ENCODE data around the gene TNFAIP2.

GRCh38 chr14:103133210-103134140, 10.2 kb downstream of the TNFAIP2 start:
- TF ChIP-seq, protein P1, sequence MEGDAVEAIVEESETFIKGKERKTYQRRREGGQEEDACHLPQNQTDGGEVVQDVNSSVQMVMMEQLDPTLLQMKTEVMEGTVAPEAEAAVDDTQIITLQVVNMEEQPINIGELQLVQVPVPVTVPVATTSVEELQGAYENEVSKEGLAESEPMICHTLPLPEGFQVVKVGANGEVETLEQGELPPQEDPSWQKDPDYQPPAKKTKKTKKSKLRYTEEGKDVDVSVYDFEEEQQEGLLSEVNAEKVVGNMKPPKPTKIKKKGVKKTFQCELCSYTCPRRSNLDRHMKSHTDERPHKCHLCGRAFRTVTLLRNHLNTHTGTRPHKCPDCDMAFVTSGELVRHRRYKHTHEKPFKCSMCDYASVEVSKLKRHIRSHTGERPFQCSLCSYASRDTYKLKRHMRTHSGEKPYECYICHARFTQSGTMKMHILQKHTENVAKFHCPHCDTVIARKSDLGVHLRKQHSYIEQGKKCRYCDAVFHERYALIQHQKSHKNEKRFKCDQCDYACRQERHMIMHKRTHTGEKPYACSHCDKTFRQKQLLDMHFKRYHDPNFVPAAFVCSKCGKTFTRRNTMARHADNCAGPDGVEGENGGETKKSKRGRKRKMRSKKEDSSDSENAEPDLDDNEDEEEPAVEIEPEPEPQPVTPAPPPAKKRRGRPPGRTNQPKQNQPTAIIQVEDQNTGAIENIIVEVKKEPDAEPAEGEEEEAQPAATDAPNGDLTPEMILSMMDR (IDR thresholded peaks at IDR 0.05), result no peak
- TF ChIP-seq POLR2A (IDR thresholded peaks at IDR 0.05), result no peak
